HG02884 (cell line): ENCODE measurements around the gene NPM1.
"Not testable (repeated sequence)": the region's sequence is repeated elsewhere in the genome, so short reads cannot be mapped to it uniquely, and the experiment has no call there.

Experiments used
- ATAC-seq: cut with Tn5 transposase; IDR thresholded peaks from one replicate; pipeline ENCODE4 v1.9.1; 2021; ENCODE audit warnings: mild to moderate bottlenecking, moderate library complexity; ENCODE audit not compliant: unreplicated experiment

Gene NPM1

GRCh38 chr5:171412186-171412585 is 24.5 kb downstream of the NPM1 start:
- no peak for ATAC-seq

GRCh38 chr5:171413153-171413910 is 25.7 kb downstream of the NPM1 start:
- no peak for ATAC-seq

GRCh38 chr5:171413993-171414392 is 26.3 kb downstream of the NPM1 start:
- ATAC-seq = not testable (repeated sequence)

GRCh38 chr5:171415115-171415730 is 27.6 kb downstream of the NPM1 start:
- ATAC-seq = no peak

- no peak for ATAC-seq
Observed at GRCh38 chr5:171416160-171417049, 28.8 kb downstream of the NPM1 start.

- ATAC-seq = peak; percentile 64
Observed at GRCh38 chr5:171418316-171418981, 30.8 kb downstream of the NPM1 start.

GRCh38 chr5:171418982-171419687 is 31.5 kb downstream of the NPM1 start, which contains the start of gene FGF18:
FGF18 (plus strand) TSS chr5:171419647; CDS start chr5:171420200, 553 bp downstream.
- peak; percentile 45 for ATAC-seq

- peak; percentile 24 for ATAC-seq
Observed at GRCh38 chr5:171419688-171420430, 32.2 kb downstream of the NPM1 start.

GRCh38 chr5:171420431-171421241 is 33.0 kb downstream of the NPM1 start:
- no peak for ATAC-seq

GRCh38 chr5:171421331-171422262 is 33.9 kb downstream of the NPM1 start:
- no peak for ATAC-seq

GRCh38 chr5:171422495-171422894 is 34.8 kb downstream of the NPM1 start:
- ATAC-seq = no peak

GRCh38 chr5:171422902-171423663 is 35.4 kb downstream of the NPM1 start:
- ATAC-seq = no peak

- no peak for ATAC-seq
Observed at GRCh38 chr5:171424726-171425125, 37.1 kb downstream of the NPM1 start.

- no peak for ATAC-seq
Observed at GRCh38 chr5:171425596-171426244, 38.1 kb downstream of the NPM1 start.

- ATAC-seq = no peak
Observed at GRCh38 chr5:171426266-171426665, 38.6 kb downstream of the NPM1 start.

GRCh38 chr5:171426680-171427079 is 39.0 kb downstream of the NPM1 start:
- no peak for ATAC-seq
